Measurements from ENCODE around the gene EPS15. TPM values are rescaled to one million over a fixed set of nuclear protein-coding genes. Genes with fewer than 3 reads are reported as not detected.

EPS15 gene
- total RNA-seq, 1 donor from 2014 or later, result 42.0 TPM

DNA sequence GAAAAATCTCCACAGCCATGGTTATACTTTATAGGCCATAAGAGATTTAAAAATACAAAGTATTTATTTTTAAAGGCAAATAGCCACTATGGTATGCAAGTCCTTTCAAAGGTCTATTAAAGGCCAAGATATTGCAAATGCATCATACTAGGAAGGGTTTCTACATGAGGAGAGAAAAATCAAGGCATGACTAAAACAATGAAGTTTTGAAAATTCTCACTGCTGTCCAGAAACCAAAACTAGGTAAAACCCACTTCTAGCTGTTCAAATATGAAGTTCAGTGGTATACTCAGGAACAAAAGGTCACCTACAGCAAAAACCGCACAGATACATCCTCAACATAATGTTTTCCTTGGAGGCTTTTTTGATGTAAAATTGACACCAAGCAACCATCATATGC is 75.0 kb downstream of the EPS15 start:
- no peaks in the 10 kb centered on the region for H3K9me3 ChIP-seq (ENCODE audit: low read depth)
- no peaks in the 10 kb centered on the region for H3K36me3 ChIP-seq
- Mint-ChIP-seq H3K27ac (no peak overlapping the region), H3K4me1 (no peaks in the 10 kb centered on the region), H3K27me3 (ENCODE audit: insufficient read depth, low read depth) (no peaks in the 10 kb centered on the region), H3K4me3 (no peak overlapping the region), H3K36me3 (peaks cover 6% of the 10 kb centered on the region), H3K9me3 (no peaks in the 10 kb centered on the region)
- no peaks in the 10 kb centered on the region for H4K20me1 ChIP-seq (ENCODE audit: low read depth)
- TF ChIP-seq, protein P1, sequence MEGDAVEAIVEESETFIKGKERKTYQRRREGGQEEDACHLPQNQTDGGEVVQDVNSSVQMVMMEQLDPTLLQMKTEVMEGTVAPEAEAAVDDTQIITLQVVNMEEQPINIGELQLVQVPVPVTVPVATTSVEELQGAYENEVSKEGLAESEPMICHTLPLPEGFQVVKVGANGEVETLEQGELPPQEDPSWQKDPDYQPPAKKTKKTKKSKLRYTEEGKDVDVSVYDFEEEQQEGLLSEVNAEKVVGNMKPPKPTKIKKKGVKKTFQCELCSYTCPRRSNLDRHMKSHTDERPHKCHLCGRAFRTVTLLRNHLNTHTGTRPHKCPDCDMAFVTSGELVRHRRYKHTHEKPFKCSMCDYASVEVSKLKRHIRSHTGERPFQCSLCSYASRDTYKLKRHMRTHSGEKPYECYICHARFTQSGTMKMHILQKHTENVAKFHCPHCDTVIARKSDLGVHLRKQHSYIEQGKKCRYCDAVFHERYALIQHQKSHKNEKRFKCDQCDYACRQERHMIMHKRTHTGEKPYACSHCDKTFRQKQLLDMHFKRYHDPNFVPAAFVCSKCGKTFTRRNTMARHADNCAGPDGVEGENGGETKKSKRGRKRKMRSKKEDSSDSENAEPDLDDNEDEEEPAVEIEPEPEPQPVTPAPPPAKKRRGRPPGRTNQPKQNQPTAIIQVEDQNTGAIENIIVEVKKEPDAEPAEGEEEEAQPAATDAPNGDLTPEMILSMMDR (IDR thresholded peaks at IDR 0.05), result no peak
- TF ChIP-seq EZH2phosphoT487 (IDR thresholded peaks at IDR 0.05) (no peak), EZH2 (IDR thresholded peaks at IDR 0.05) (no peak)
- peaks cover 10% of the 10 kb centered on the region for H3K4me1 ChIP-seq
- DNase-seq (ENCODE audit: low spot score), result no peak
- no peak overlapping the region for H3K27ac ChIP-seq
- peaks cover 2% of the 10 kb centered on the region for H3F3A ChIP-seq (ENCODE audit: low read depth)
- H3K9ac ChIP-seq, result no peak overlapping the region
- H3K79me2 ChIP-seq (ENCODE audit: low read depth), result no peaks in the 10 kb centered on the region
- H3K27me3 ChIP-seq, result no peaks in the 10 kb centered on the region
- H3K4me2 ChIP-seq, result no peak overlapping the region
- no peak overlapping the region for H3K4me3 ChIP-seq
- H2AFZ ChIP-seq (replicated peaks), result no peak overlapping the region

DNA sequence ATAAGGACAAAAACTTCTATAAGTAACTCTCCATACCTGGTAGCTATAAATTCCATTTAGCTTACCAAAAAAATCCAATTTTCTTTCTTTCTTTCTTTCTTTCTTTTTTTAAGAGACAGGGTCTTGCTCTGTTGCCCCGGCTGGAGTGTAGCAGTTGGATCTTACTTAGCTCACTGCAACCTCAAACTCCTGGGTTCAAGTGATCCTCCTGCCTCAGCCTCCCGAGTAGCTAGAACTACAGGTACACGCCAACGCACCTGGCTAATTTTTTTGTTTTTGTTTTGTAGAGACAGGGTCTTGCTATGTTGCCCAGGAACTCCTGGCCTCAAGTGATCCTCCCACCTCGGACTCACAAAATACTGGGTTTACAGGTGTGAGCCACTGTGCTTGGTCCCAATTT is 75.5 kb downstream of the EPS15 start:
- H3K27ac ChIP-seq, result no peak overlapping the region
- H3F3A ChIP-seq (ENCODE audit: low read depth), result peaks cover 2% of the 10 kb centered on the region
- Mint-ChIP-seq H3K9me3 (no peaks in the 10 kb centered on the region), H3K27ac (no peak overlapping the region), H3K27me3 (ENCODE audit: insufficient read depth, low read depth) (no peaks in the 10 kb centered on the region), H3K4me3 (no peak overlapping the region), H3K36me3 (peaks cover 6% of the 10 kb centered on the region), H3K4me1 (no peaks in the 10 kb centered on the region)
- no peak for DNase-seq (ENCODE audit: low spot score)
- H3K27me3 ChIP-seq, result no peaks in the 10 kb centered on the region
- H4K20me1 ChIP-seq (ENCODE audit: low read depth), result no peaks in the 10 kb centered on the region
- TF ChIP-seq EZH2phosphoT487 (IDR thresholded peaks at IDR 0.05), result no peak
- TF ChIP-seq EZH2 (IDR thresholded peaks at IDR 0.05), result no peak
- TF ChIP-seq, protein P1 (IDR thresholded peaks at IDR 0.05), result no peak
- no peaks in the 10 kb centered on the region for H3K9me3 ChIP-seq (ENCODE audit: low read depth)
- H2AFZ ChIP-seq (replicated peaks), result no peak overlapping the region
- H3K36me3 ChIP-seq, result no peaks in the 10 kb centered on the region
- H3K4me2 ChIP-seq, result no peak overlapping the region
- no peak overlapping the region for H3K4me3 ChIP-seq
- no peak overlapping the region for H3K9ac ChIP-seq
- peaks cover 10% of the 10 kb centered on the region for H3K4me1 ChIP-seq
- no peaks in the 10 kb centered on the region for H3K79me2 ChIP-seq (ENCODE audit: low read depth)

DNA sequence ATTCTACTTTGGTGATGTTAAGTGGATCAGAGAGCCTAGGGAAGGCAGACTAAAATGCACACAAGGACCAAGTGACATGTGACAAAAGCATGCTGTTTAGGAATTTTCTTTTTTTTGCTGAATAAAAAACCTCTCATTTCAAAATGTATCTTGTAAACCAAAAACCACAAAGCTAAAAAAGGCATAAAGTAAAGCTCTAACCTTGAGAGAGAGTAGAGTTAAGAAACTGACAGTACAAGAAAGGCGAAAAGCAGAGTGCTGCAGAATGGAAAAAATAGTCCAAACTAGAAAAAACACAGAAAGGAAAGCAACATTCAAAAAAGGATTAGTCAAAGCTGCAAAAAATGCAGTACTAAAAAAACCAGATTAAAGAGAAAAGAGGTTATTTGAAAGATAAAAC is 76.5 kb downstream of the EPS15 start:
- Mint-ChIP-seq H3K4me3 (no peak overlapping the region), H3K4me1 (no peaks in the 10 kb centered on the region), H3K27me3 (ENCODE audit: insufficient read depth, low read depth) (no peaks in the 10 kb centered on the region), H3K36me3 (peaks cover 2% of the 10 kb centered on the region), H3K27ac (no peak overlapping the region), H3K9me3 (no peaks in the 10 kb centered on the region)
- H3K4me1 ChIP-seq, result peaks cover 10% of the 10 kb centered on the region
- H3K4me3 ChIP-seq, result no peak overlapping the region
- H3K27ac ChIP-seq, result no peak overlapping the region
- H3K36me3 ChIP-seq, result no peaks in the 10 kb centered on the region
- H3K79me2 ChIP-seq (ENCODE audit: low read depth), result no peaks in the 10 kb centered on the region
- TF ChIP-seq EZH2 (IDR thresholded peaks at IDR 0.05), result no peak
- TF ChIP-seq, protein P1 (IDR thresholded peaks at IDR 0.05), result no peak
- TF ChIP-seq EZH2phosphoT487 (IDR thresholded peaks at IDR 0.05), result no peak
- no peaks in the 10 kb centered on the region for H3K27me3 ChIP-seq
- no peak overlapping the region for H3K4me2 ChIP-seq
- H3K9ac ChIP-seq, result no peak overlapping the region
- H2AFZ ChIP-seq (replicated peaks), result no peak overlapping the region
- H3F3A ChIP-seq (ENCODE audit: low read depth), result peaks cover 2% of the 10 kb centered on the region
- no peaks in the 10 kb centered on the region for H4K20me1 ChIP-seq (ENCODE audit: low read depth)
- no peak for DNase-seq (ENCODE audit: low spot score)
- no peaks in the 10 kb centered on the region for H3K9me3 ChIP-seq (ENCODE audit: low read depth)

Measured in neural progenitor cell (in vitro differentiated cells).